ENCODE results near the gene MAGEB3. TPM values are rescaled to one million over a fixed set of nuclear protein-coding genes. Genes with fewer than 3 reads are reported as not detected.
"Not testable (repeated sequence)": the region's sequence is repeated elsewhere in the genome, so short reads cannot be mapped to it uniquely, and the experiment has no call there.

Gene MAGEB3
- 0.09 to 0.31 TPM (median 0.27 TPM) in 3 replicates for total RNA-seq

GRCh38 chrX:30230395-30230794, at the start of gene MAGEB3:
Gene MAGEB3, plus strand, starts transcription at chrX:30230657. Its CDS starts 5,268 bp downstream, at chrX:30235925.
- no peak for DNase-seq (ENCODE audit: low spot score in 2 of 2, unreplicated experiment in 2 of 2)
- no peaks in the 10 kb centered on the region for H3K27me3 Mint-ChIP-seq (ENCODE audit: low read depth)
- no peak within 1 kb of the TSS for H3K27ac Mint-ChIP-seq
- H3K4me3 Mint-ChIP-seq, result no peak within 1 kb of the TSS
- H3K36me3 Mint-ChIP-seq, result peaks cover 2% of the 10 kb centered on the region
- peaks cover 7% of the 10 kb centered on the region for H3K4me1 Mint-ChIP-seq
- TF ChIP-seq, protein P1, sequence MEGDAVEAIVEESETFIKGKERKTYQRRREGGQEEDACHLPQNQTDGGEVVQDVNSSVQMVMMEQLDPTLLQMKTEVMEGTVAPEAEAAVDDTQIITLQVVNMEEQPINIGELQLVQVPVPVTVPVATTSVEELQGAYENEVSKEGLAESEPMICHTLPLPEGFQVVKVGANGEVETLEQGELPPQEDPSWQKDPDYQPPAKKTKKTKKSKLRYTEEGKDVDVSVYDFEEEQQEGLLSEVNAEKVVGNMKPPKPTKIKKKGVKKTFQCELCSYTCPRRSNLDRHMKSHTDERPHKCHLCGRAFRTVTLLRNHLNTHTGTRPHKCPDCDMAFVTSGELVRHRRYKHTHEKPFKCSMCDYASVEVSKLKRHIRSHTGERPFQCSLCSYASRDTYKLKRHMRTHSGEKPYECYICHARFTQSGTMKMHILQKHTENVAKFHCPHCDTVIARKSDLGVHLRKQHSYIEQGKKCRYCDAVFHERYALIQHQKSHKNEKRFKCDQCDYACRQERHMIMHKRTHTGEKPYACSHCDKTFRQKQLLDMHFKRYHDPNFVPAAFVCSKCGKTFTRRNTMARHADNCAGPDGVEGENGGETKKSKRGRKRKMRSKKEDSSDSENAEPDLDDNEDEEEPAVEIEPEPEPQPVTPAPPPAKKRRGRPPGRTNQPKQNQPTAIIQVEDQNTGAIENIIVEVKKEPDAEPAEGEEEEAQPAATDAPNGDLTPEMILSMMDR (IDR thresholded peaks at IDR 0.05; ENCODE audit: unreplicated experiment), result no peak
- no peaks in the 10 kb centered on the region for H3K9me3 Mint-ChIP-seq

- TF ChIP-seq, protein P1 (IDR thresholded peaks at IDR 0.05; ENCODE audit: unreplicated experiment), result no peak
- Mint-ChIP-seq H3K27me3 (ENCODE audit: low read depth) (no peaks in the 10 kb centered on the region), H3K27ac (no peak overlapping the region), H3K36me3 (no peaks in the 10 kb centered on the region), H3K4me1 (peaks cover 2% of the 10 kb centered on the region), H3K9me3 (no peaks in the 10 kb centered on the region), H3K4me3 (no peak overlapping the region)
- no peak for DNase-seq (ENCODE audit: low spot score in 2 of 2, unreplicated experiment in 2 of 2)
These were observed 49.1 kb upstream of the MAGEB3 start for GRCh38 chrX:30181353-30181752.

DNA sequence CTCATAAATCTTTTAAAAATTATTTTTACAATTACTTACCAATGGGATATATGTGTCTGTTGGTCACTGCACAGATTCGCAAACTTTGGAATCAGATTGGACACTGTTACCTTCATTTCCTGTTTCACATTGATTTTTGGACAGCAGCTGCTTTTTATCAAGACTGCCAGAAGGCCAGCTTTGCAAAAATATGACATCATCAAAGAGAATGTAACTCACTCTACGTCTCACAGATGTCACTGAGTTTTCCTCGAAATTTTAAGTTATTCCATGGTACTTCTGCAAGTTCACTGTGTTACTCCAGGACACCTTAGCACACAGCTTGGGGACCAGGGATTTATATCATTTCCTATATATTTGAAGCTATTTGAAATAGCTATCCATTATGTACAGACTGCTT, 46.9 kb upstream of the MAGEB3 start:
- Mint-ChIP-seq H3K36me3 (no peaks in the 10 kb centered on the region), H3K27me3 (ENCODE audit: low read depth) (no peaks in the 10 kb centered on the region), H3K4me3 (no peak overlapping the region), H3K9me3 (no peaks in the 10 kb centered on the region), H3K4me1 (peaks cover 2% of the 10 kb centered on the region), H3K27ac (no peak overlapping the region)
- no peak for DNase-seq (ENCODE audit: low spot score in 2 of 2, unreplicated experiment in 2 of 2)
- TF ChIP-seq, protein P1 (IDR thresholded peaks at IDR 0.05; ENCODE audit: unreplicated experiment), result no peak

- Mint-ChIP-seq H3K4me1 (no peaks in the 10 kb centered on the region), H3K9me3 (no peaks in the 10 kb centered on the region), H3K27ac (no peak overlapping the region), H3K4me3 (no peak overlapping the region), H3K36me3 (no peaks in the 10 kb centered on the region), H3K27me3 (ENCODE audit: low read depth) (no peaks in the 10 kb centered on the region)
- TF ChIP-seq, protein P1 (IDR thresholded peaks at IDR 0.05; ENCODE audit: unreplicated experiment), result no peak
- DNase-seq (ENCODE audit: low spot score in 2 of 2, unreplicated experiment in 2 of 2), result no peak
These were observed 40.0 kb upstream of the MAGEB3 start for GRCh38 chrX:30190426-30190825.

DNA sequence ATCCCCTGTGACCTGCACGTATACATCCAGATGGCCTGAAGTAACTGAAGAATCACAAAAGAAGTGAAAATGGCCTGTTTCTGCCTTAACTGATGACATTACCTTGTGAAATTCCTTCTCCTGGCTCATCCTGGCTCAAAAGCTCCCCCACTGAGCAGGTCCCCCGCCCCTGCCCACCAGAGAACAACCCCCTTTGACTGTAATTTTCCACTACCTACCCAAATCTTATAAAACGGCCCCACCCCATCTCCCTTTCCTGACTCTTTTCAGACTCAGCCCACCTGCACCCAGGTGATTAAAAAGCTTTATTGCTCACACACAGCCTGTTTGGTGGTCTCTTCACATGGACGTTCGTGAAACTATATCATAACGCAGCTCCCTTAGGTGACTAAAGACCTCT, 36.5 kb upstream of the MAGEB3 start:
- H3K27ac Mint-ChIP-seq; H3K4me1 Mint-ChIP-seq; H3K27me3 Mint-ChIP-seq (ENCODE audit: low read depth); H3K36me3 Mint-ChIP-seq; DNase-seq (ENCODE audit: low spot score in 2 of 2, unreplicated experiment in 2 of 2); H3K9me3 Mint-ChIP-seq; H3K4me3 Mint-ChIP-seq: not testable (repeated sequence)

- no peak for DNase-seq (ENCODE audit: low spot score in 2 of 2, unreplicated experiment in 2 of 2)
- no peak overlapping the region for H3K27ac Mint-ChIP-seq
- H3K4me1 Mint-ChIP-seq, result peaks cover 7% of the 10 kb centered on the region
- no peaks in the 10 kb centered on the region for H3K36me3 Mint-ChIP-seq
- no peaks in the 10 kb centered on the region for H3K9me3 Mint-ChIP-seq
- no peak overlapping the region for H3K4me3 Mint-ChIP-seq
- no peaks in the 10 kb centered on the region for H3K27me3 Mint-ChIP-seq (ENCODE audit: low read depth)
- TF ChIP-seq, protein P1 (IDR thresholded peaks at IDR 0.05; ENCODE audit: unreplicated experiment), result no peak
These were observed 34.1 kb upstream of the MAGEB3 start for GRCh38 chrX:30196322-30196721.
